GM18868 (cell line): ENCODE measurements around the gene MRPL40.

Experiments
- ATAC-seq: cut with Tn5 transposase; IDR thresholded peaks from one replicate; pipeline ENCODE4 v1.9.1; 2021; ENCODE audit warnings: mild to moderate bottlenecking, moderate library complexity; ENCODE audit not compliant: unreplicated experiment

Gene MRPL40

GRCh38 chr22:19406281-19406811, 26.0 kb upstream of the MRPL40 start:
- no peak for ATAC-seq

GRCh38 chr22:19406846-19407245, 25.5 kb upstream of the MRPL40 start:
- ATAC-seq: no peak

DNA sequence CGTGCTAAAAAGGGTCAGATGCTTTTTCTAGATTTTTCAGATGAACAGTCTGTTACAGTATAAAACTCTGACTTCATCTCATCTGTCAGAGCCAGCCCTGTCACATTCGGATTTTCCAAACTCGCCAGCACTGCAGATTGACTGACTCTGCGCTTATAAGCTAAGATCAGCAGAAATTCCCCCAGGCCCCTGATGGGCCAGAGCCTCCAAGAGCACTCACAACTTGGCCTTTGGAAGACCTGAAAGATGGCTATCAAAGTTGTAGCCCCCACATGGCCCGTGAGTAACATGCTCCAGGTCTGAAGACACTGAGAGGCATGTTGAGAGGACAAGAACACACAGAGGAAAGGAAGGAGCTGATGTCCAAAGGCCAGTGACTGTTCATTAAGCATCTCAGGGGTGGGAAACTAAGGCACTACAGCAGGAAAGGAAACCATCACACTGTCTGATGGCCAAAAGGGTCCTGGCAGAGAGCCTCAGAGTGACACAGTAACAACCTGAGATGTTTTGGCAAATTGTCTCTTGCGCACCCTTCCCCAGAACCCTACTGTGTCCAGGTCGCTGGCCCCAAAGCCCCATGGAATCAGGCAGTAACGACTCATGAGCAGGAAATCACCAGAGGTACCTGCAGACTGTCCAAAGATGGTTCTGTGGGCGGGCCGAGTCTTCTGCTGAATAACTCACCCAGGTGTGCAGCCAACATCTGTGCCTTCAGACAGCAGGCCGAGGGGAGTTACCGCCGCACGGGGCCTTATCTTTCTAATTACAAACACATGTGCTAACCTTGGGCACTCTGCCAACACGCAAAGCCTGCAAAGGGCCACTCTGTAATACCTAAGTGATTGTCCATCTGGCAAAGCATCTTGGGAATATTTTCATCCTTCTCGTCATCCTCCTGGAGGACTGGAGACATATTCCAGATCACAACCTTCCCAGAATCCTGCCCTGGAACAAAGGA, 24.4 kb upstream of the MRPL40 start:
- no peak for ATAC-seq

GRCh38 chr22:19410941-19411689, 21.2 kb upstream of the MRPL40 start:
- ATAC-seq: no peak

- ATAC-seq: no peak
These were observed 20.7 kb upstream of the MRPL40 start for GRCh38 chr22:19411690-19412045.

DNA sequence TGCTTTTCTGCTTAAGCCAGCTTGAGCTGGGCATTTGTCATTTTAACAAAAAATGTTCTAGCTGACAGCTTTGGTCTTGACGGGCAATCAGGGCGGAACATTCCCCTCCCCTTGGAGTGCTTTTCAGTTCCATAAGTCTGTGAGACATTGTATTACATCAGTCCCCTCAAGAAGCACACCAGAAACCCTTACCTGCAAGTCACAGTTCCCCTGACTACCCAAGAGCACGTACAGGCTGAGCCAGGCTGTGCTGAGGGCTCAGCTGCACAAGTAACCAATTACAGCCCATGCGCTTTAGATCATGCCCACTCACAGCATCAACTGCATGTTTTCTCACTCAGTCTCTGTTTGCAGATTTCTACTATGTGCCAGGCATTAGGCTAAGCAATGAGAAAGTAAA, 19.9 kb upstream of the MRPL40 start:
- ATAC-seq: no peak

GRCh38 chr22:19412923-19413322, 19.4 kb upstream of the MRPL40 start:
- ATAC-seq: no peak

- no peak for ATAC-seq
These were observed 13.3 kb upstream of the MRPL40 start for GRCh38 chr22:19419086-19419463.

- peak; percentile 46 for ATAC-seq
These were observed 12.7 kb upstream of the MRPL40 start for GRCh38 chr22:19419464-19420178.

DNA sequence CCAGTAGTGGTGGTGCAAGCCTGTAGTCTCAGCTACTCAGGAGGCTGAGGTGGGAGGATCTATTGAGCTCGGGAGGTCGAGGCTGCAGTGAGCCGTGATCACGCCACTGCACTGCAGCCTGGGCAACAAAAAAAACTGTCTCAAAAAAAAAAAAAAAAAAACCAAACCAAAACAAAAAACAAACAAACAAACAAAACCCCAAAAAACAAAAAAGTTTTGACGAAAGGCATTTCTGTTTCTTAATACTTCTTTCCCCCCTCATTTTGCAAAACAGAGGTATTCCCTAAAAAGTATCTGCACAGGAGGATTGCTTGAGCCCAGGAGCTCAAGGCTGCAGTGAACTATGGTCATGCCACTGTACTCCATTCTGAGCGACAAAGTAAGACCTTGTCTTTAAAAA, 12.0 kb upstream of the MRPL40 start:
- ATAC-seq: no peak

DNA sequence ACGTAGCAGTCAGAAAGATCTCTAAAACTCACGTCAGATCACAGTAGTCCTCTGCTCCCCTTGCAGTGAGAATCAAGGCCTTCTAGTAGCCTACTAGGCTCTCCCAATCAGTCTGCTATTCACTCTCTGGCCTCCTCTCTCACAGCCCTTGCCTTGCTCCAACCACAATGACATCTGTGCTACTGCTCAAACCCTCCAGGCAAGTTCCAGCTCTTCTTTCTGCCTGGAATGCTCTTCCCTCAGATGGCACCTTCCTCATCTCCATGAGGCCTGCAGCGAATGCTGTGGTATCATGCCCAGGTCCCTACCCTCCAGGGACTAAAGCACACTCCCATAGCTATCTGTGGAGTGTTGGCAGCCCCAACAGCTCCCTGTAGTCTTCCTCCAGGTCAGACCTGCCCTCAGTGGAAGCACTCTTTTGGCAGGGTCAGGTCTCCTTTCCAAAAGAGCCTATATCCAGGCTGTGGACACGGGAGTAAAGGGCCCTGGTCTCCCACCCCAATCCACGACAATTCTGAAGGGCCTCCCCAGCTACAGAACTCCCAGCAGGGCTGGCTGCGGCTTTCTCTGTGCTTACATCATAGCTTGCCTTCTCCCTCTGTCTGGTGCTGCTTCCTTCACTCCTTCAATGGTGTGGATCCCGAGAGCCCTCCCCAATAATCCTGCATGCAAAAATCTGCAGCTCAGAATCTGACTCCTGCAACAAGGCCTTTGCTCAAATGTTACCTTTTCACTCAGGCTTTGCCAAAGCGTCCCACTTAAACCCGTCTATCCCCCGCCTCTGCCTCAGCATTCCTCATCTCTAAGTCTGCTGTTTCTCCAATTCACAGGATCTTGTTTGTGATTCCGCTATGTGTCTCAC, 9.7 kb upstream of the MRPL40 start:
- no peak for ATAC-seq

DNA sequence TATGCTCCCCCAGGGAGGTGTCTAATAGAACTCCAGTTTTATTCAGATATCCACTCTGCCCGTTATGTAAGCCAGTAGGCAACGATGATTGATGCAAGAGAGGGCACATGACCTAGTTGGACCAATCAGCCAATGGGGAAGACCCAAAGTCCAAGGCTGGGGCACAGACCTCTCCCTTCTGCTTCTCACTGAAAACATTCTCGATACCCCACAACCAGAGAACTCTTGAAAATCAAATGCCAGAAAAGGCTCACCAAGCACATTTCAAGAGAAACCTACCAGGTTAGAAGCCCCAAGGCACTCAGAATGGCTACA, 8.2 kb upstream of the MRPL40 start:
- ATAC-seq: no peak

DNA sequence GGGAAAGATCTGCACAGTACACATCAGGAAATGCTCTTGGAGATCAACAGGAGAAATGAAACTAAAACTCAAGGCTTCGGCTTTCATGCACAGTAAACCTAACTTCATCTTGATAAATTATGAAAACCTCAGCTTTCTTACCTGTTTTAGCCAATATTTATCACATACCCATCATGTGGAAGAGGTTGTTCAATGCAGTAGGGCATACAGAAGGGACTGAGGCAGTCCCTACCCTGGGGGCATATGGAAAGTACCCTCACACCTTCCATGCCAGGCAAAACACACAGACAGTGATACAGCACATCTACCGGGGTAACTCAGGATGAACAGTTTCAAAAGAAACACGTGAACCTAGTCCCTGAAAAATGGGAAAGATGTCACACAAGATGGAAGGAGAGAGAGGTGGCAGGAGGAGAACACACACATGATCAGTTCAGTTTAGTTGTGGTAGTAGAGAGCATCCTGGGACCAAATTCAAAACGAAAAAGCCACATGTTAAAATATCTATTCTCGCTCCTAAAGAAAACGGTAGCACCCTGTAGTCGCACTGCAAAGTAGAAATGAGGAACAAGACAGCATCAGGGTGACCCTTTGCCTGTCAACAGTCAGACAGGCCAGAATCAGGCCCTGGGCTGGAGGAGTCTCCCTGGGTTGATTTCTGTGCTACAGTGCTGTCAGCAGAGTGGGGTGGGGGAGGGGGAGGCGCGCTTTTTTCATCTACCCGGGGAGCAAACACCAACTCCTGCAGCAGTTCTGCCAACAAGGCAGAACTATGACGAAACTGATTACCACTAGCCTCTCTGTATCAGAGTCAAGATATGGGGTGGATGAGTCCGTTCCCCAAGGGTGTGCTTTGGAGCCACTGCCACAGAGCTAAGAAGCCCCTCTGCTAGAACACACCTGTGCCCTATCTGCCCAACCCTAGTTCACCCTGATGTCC, 2.1 kb upstream of the MRPL40 start:
- ATAC-seq: no peak

DNA sequence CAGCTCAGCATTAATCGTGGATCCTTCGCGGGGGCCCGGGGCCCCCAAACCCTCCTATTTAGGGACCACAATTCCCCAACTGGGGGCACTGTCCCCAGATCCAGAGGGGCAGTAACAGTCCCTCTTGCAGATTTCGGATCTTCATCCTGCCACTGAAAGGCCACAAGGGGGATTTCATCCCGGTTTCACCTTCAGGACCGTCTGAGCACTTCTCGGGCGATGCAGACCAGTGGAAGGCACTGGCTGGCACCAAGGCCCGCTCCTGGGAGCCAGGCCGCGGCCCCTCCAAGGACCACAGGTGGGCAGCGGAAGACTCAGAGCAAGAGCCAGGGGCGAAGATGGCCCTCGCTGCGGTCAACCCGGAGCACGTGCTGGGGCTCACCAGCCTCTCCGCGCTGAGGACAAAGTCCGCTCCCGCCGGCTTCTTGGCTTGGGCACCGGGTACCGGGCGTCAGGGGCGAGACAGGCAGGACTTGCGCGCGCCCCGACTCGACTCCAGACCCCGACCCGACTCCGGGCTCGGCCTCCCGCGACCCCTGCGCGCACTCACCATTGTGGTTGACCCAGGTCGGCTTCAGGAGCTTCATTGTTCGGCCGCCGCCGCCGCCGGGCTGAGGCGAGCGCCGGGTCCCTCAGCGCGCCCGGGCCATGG, 1.3 kb upstream of the MRPL40 start:
- ATAC-seq: no peak

GRCh38 chr22:19431649-19432132, 654 bp upstream of the MRPL40 start, which contains the start of gene HIRA:
HIRA (minus strand) TSS chr22:19431733; CDS start chr22:19431476, 257 bp downstream.
- ATAC-seq: peak; percentile 37

- no peak for ATAC-seq
These were observed 2.1 kb downstream of the MRPL40 start for GRCh38 chr22:19434401-19434800.

- ATAC-seq: no peak
These were observed 2.7 kb downstream of the MRPL40 start for GRCh38 chr22:19434829-19435580.
